ENCODE results near the gene PCDHGA4. TPM values are rescaled to one million over a fixed set of nuclear protein-coding genes. Genes with fewer than 3 reads are reported as not detected.
"Not testable (repeated sequence)": the region's sequence is repeated elsewhere in the genome, so short reads cannot be mapped to it uniquely, and the experiment has no call there.

PCDHGA4 gene
- total RNA-seq, 1 experiment from 2014 or later: 0.26 TPM

GRCh38 chr5:141373673-141374317 lies 19.0 kb downstream of the PCDHGA4 start, which contains the start of gene PCDHGA6:
PCDHGA6 (plus strand) TSS chr5:141373891; CDS start chr5:141374084, 193 bp downstream.
- ChIA-PET CTCF (interaction anchor here (0.7 to 2.0 kb wide), 5 partner anchors 151 to 199 kb away, joined by 3 to 6 read pairs (median 4); no protein-coding TSS in a partner anchor), POLR2A (no interaction called here)
- H3K4me3 Mint-ChIP-seq (ENCODE audit: unreplicated experiment): no peak within 1 kb of the TSS
- H3K27me3 Mint-ChIP-seq (ENCODE audit: insufficient read depth, unreplicated experiment): no peaks in the 10 kb centered on the region
- H3K27ac Mint-ChIP-seq (ENCODE audit: low read depth, unreplicated experiment): no peak within 1 kb of the TSS
- TF ChIP-seq CTCF (IDR thresholded peaks at IDR 0.05; ENCODE audit: unreplicated experiment): peak; percentile 27
- no TSS peak for BruUV-seq (replicated peaks)
- no peaks in the 10 kb centered on the region for H3K36me3 Mint-ChIP-seq (ENCODE audit: insufficient read depth, unreplicated experiment)
- peaks cover 21% of the 10 kb centered on the region for H3K9me3 Mint-ChIP-seq (ENCODE audit: unreplicated experiment)
- intact Hi-C loops (cut with micrococcal nuclease): no loop called here
- no peaks in the 10 kb centered on the region for H3K4me1 Mint-ChIP-seq (ENCODE audit: insufficient read depth, unreplicated experiment)
- DNase-seq (ENCODE audit: unreplicated experiment): peak; percentile 17

- ChIA-PET CTCF (interaction anchor here (0.8 to 2.0 kb wide), 5 partner anchors 135 to 198 kb away, joined by 3 to 6 read pairs (median 3); no protein-coding TSS in a partner anchor), POLR2A (no interaction called here)
- H3K36me3 Mint-ChIP-seq (ENCODE audit: insufficient read depth, unreplicated experiment): no peaks in the 10 kb centered on the region
- H3K4me3 Mint-ChIP-seq (ENCODE audit: unreplicated experiment): no peak overlapping the region
- no peaks in the 10 kb centered on the region for H3K27me3 Mint-ChIP-seq (ENCODE audit: insufficient read depth, unreplicated experiment)
- H3K9me3 Mint-ChIP-seq (ENCODE audit: unreplicated experiment): peaks cover 21% of the 10 kb centered on the region
- TF ChIP-seq CTCF (IDR thresholded peaks at IDR 0.05; ENCODE audit: unreplicated experiment): no peak
- intact Hi-C loops (cut with micrococcal nuclease): no loop called here
- H3K27ac Mint-ChIP-seq (ENCODE audit: low read depth, unreplicated experiment): no peak overlapping the region
- no peaks in the 10 kb centered on the region for H3K4me1 Mint-ChIP-seq (ENCODE audit: insufficient read depth, unreplicated experiment)
- no TSS peak for BruUV-seq (replicated peaks)
- no peak for DNase-seq (ENCODE audit: unreplicated experiment)
These were observed 19.8 kb downstream of the PCDHGA4 start for GRCh38 chr5:141374627-141375026.

DNA sequence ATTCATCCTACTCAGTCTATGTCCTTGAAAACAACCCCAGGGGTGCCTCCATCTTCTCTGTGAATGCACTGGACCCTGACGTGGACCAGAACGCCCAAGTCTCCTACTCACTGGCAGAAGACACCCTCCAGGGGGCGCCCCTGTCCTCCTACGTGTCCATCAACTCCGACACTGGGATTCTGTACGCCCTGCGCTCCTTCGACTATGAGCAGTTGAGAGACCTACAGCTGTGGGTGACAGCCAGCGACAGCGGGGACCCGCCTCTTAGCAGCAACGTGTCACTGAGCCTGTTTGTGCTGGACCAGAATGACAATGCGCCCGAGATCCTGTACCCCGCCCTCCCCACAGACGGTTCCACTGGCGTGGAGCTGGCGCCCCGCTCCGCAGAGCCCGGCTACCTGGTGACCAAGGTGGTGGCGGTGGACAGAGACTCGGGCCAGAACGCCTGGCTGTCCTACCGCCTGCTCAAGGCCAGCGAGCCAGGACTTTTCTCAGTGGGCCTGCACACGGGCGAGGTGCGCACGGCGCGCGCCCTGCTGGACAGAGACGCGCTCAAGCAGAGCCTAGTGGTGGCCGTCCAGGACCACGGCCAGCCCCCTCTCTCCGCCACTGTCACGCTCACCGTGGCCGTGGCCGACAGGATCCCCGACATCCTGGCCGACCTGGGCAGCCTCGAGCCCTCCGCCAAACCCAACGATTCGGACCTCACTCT lies 20.8 kb downstream of the PCDHGA4 start:
- H3K36me3 Mint-ChIP-seq (ENCODE audit: insufficient read depth, unreplicated experiment); POLR2A ChIA-PET; H3K27me3 Mint-ChIP-seq (ENCODE audit: insufficient read depth, unreplicated experiment); DNase-seq (ENCODE audit: unreplicated experiment); H3K4me3 Mint-ChIP-seq (ENCODE audit: unreplicated experiment); intact Hi-C loops (cut with micrococcal nuclease); H3K27ac Mint-ChIP-seq (ENCODE audit: low read depth, unreplicated experiment); H3K4me1 Mint-ChIP-seq (ENCODE audit: insufficient read depth, unreplicated experiment); BruUV-seq (replicated peaks): not testable (repeated sequence)
- CTCF ChIA-PET: interaction anchor here (0.6 to 2.0 kb wide), 4 partner anchors 134 to 192 kb away, joined by 3 to 6 read pairs (median 4); no protein-coding TSS in a partner anchor
- H3K9me3 Mint-ChIP-seq (ENCODE audit: unreplicated experiment): peaks cover 18% of the 10 kb centered on the region

DNA sequence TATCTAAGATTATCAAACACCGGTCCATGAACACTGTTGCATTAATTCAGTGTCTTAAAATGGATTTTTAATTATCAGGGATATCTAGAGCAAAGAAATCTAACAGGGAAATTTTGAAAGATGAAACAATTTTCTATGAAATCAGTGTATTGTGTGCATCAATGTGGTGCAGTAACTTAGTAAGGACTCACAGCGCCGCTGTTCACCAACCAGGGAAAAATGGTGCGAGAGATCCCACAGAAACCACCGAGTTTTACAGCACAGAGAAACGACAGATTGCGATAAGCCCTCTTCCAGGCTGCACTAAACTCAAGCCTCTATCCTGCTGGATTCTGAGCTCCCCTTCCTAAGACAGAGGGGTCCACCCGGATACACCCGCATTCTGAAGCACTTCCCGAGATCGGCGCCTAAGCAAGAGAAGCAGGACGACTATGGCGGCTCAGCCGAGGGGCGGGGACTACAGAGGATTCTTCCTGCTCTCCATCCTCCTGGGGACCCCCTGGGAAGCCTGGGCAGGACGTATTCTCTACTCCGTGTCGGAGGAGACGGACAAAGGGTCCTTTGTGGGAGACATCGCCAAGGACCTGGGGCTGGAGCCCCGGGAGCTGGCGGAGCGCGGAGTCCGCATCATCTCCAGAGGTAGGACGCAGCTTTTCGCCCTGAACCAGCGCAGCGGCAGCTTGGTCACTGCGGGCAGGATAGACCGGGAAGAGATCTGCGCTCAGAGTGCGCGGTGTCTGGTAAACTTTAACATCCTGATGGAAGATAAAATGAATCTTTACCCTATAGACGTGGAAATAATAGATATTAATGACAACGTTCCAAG lies 27.9 kb downstream of the PCDHGA4 start, which contains the start of gene PCDHGA7:
TSS of gene PCDHGA7 (plus strand) at position 274 of the 826 bp plus-strand sequence. CDS start at position 432, 158 bp downstream.
- H3K27ac Mint-ChIP-seq (ENCODE audit: low read depth, unreplicated experiment): no peak within 1 kb of the TSS
- peak; percentile 18 for TF ChIP-seq CTCF (IDR thresholded peaks at IDR 0.05; ENCODE audit: unreplicated experiment)
- H3K4me1 Mint-ChIP-seq (ENCODE audit: insufficient read depth, unreplicated experiment): no peaks in the 10 kb centered on the region
- CTCF ChIA-PET: interaction anchor here (0.6 to 1.9 kb wide), 22 partner anchors 9 to 234 kb away, joined by 3 to 12 read pairs (median 4); partner anchors contain the start of genes PCDHB11, PCDHGA8, PCDHGC3 and TAF7
- intact Hi-C loops (cut with micrococcal nuclease): no loop called here
- H3K27me3 Mint-ChIP-seq (ENCODE audit: insufficient read depth, unreplicated experiment): no peaks in the 10 kb centered on the region
- H3K9me3 Mint-ChIP-seq (ENCODE audit: unreplicated experiment): no peaks in the 10 kb centered on the region
- H3K4me3 Mint-ChIP-seq (ENCODE audit: unreplicated experiment): peak within 1 kb of the TSS; percentile 64
- TSS peak; percentile 39 for BruUV-seq (replicated peaks)
- H3K36me3 Mint-ChIP-seq (ENCODE audit: insufficient read depth, unreplicated experiment): peaks cover 4% of the 10 kb centered on the region
- DNase-seq (ENCODE audit: unreplicated experiment): no peak
- POLR2A ChIA-PET: interaction anchor here (1.0 to 1.2 kb wide), 3 partner anchors 62 to 178 kb away, joined by 3 to 4 read pairs (median 4); partner anchors contain the start of gene TAF7

Data from MCF 10A (cell line).